Body of pancreas (tissue), 4 donors: Measurements from ENCODE around the gene ADAM10. TPM values are rescaled to one million over a fixed set of nuclear protein-coding genes. Genes with fewer than 3 reads are reported as not detected.

ENCODE experiments used
- ATAC-seq: fragments of 150-250 bp; one replicate; pipeline ENCODE4 v1.9.1; 2016
- DNase-seq, 4 donors: peaks; one replicate each; pipeline ENCODE4 v3.0.0-alpha.2; 2019
- H3K27ac ChIP-seq, 4 donors: fragments of 200-600 bp; sonication (generic); 1 replicate in 3 of 4; 2 replicates in 1 of 4; pipeline versions ENCODE4 v1.5.1 to v1.6.1; 2016 to 2019; ENCODE audit warnings: mild to moderate bottlenecking in 1 of 4, mixed read lengths in 1 of 4, moderate library complexity in 1 of 4
- H3K27me3 ChIP-seq, 2 donors: fragments of 200-600 bp; sonication (generic); one replicate each; pipeline ENCODE4 v1.6.0; 2016; ENCODE audit warnings: mild to moderate bottlenecking in 1 of 2
- H3K36me3 ChIP-seq, 2 donors: fragments of 200-600 bp; sonication (generic); replicated peaks in 1 of 2; 2 replicates each; pipeline ENCODE4 v1.5.1; 2016; ENCODE audit warnings: low read depth in 2 of 2; ENCODE audit not compliant: insufficient read depth in 1 of 2
- H3K4me1 ChIP-seq: fragments of 200-600 bp; sonication (generic); one replicate; pipeline ENCODE4 v1.6.0; 2016
- H3K4me3 ChIP-seq, 2 donors: fragments of 200-600 bp; sonication (generic); 1 replicate in 1 of 2; 2 replicates in 1 of 2; pipeline ENCODE4 v1.5.1; 2016 to 2019
- H3K9me3 ChIP-seq, 3 donors: fragments of 200-600 bp; sonication (generic); 1 replicate in 2 of 3; 2 replicates in 1 of 3; pipeline ENCODE4 v1.5.1; 2016
- POLR2A ChIP-seq, 3 donors: fragments of 450-650 bp; IDR thresholded peaks; one replicate each; pipeline ENCODE4 v1.6.1; 2016; ENCODE audit warnings: antibody characterized with exemption in 3 of 3, mild to moderate bottlenecking in 2 of 3
- WGBS, 2 donors: methylation state at CpG; one replicate each; pipeline ENCODE4 v1.1.5; 2017; 5-methylcytosine and 5-hydroxymethylcytosine counted together
- intact Hi-C: fragments of 100-400 bp; cut with DNase I; formaldehyde crosslinking; loops from one replicate; pipeline ENCODE4 v1.15.1; 2023
- total RNA-seq, 2 donors: library from RNA; depleted of rRNA; stranded (reverse); fragments of >200 nt; gene quantifications; one replicate each; pipeline ENCODE4 v1.1.0, GENCODE V29; 2016
- TF ChIP-seq, protein P1 (sequence below), 7 experiments: fragments of 450-650 bp in 4 of 7; fragments of 200-600 bp in 3 of 7; sonication (generic) in 3 of 7; IDR thresholded peaks; one replicate each; pipeline ENCODE4 v1.5.1; 2016 to 2019; ENCODE audit warnings: antibody characterized with exemption in 7 of 7

Gene ADAM10
- total RNA-seq, 2 donors from 2014 or later: 29.1 to 35.6 TPM

DNA sequence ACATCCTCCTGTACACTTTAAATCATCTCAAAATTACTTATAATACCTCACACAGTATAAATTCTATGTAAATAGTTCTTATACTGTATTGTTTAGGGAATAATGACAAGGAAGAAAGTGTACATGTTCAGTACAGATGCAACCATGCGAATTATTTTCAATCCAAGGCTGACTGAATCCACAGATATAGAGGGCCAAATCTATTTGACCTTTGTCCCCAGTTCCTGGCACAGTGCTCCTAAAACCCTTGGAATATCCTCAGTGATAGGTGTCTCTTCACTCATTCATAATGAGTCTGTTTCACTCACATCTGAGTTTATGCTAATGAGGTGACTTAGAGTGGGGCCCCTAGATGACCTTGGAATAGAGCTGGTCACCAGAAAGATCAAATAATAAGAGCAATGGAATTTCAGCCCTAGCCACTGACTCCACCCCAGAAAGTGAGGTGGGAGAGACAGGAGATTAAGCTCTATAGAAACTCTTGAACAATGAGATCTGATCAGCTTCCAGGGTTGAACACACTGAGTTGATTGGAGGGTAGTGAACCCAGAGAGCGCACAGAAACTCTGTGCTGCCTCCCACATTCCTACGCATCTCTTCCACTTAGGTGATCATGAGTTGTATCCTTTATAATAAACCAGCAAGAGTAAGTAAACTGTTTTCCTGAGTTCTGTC lies 65.3 kb downstream of the ADAM10 start:
- intact Hi-C loops: no loop called here
- Histone ChIP-seq H3K4me1 (peaks cover 10% of the 10 kb centered on the region), H3K36me3 (no peaks in the 10 kb centered on the region), H3K9me3 (no peaks in the 10 kb centered on the region), H3K27me3 (no peaks in the 10 kb centered on the region), H3K27ac (no peak overlapping the region), H3K4me3 (no peak overlapping the region)
- no peak for DNase-seq
- WGBS, 2 donors: 77 to 82% methylated on average over 3 of the region's 3 CpGs
- TF ChIP-seq, protein P1, sequence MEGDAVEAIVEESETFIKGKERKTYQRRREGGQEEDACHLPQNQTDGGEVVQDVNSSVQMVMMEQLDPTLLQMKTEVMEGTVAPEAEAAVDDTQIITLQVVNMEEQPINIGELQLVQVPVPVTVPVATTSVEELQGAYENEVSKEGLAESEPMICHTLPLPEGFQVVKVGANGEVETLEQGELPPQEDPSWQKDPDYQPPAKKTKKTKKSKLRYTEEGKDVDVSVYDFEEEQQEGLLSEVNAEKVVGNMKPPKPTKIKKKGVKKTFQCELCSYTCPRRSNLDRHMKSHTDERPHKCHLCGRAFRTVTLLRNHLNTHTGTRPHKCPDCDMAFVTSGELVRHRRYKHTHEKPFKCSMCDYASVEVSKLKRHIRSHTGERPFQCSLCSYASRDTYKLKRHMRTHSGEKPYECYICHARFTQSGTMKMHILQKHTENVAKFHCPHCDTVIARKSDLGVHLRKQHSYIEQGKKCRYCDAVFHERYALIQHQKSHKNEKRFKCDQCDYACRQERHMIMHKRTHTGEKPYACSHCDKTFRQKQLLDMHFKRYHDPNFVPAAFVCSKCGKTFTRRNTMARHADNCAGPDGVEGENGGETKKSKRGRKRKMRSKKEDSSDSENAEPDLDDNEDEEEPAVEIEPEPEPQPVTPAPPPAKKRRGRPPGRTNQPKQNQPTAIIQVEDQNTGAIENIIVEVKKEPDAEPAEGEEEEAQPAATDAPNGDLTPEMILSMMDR (IDR thresholded peaks at IDR 0.05): no peak
- TF ChIP-seq POLR2A (IDR thresholded peaks at IDR 0.05): no peak
- no peak for ATAC-seq

DNA sequence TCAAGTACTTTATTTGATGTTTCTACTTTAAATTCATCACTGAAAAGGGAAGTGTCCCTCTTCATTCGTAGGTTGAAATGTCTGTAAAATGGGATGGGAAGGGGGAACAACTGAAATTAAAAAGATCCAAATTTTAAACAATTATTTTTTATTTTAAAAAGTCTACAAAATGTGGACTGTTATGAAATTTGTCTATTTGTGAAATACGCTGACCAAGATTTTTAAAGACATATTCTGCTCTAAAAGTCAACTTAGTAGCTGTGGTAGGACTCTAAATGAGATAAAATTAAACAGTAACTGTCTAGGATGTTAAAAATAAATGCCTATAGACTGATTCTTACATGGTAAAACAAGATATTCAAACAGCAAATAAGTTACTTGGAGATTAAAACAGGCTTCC lies 67.3 kb downstream of the ADAM10 start:
- intact Hi-C loops: no loop called here
- TF ChIP-seq, protein P1 (IDR thresholded peaks at IDR 0.05): no peak
- no peak for TF ChIP-seq POLR2A (IDR thresholded peaks at IDR 0.05)
- 93% methylated on average over 2 of the region's 2 CpGs for WGBS, 2 donors
- peaks cover 10% of the 10 kb centered on the region for H3K4me1 ChIP-seq
- no peak overlapping the region for H3K4me3 ChIP-seq
- DNase-seq (no peak), ATAC-seq (no peak)
- H3K36me3 ChIP-seq: no peaks in the 10 kb centered on the region
- H3K27me3 ChIP-seq: no peaks in the 10 kb centered on the region
- no peak overlapping the region for H3K27ac ChIP-seq
- H3K9me3 ChIP-seq: no peaks in the 10 kb centered on the region

DNA sequence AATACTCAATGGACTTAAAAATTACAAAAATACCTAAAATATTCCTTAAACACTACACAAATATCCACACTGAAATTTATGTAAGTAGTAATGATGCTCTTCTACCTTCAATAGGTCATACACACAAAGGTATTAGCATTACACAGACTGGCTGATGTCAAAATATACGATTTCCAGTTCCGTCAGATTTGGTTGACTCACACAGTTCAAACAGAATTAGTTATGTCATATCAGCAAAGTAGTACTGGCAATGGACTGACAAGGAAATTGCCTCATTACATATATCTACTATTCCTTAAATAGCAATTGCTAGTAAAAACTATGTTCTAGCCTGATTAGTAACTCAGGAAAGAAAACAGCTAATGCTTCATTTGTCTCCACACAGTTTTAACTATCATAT lies 70.8 kb downstream of the ADAM10 start:
- no peak for ATAC-seq

DNA sequence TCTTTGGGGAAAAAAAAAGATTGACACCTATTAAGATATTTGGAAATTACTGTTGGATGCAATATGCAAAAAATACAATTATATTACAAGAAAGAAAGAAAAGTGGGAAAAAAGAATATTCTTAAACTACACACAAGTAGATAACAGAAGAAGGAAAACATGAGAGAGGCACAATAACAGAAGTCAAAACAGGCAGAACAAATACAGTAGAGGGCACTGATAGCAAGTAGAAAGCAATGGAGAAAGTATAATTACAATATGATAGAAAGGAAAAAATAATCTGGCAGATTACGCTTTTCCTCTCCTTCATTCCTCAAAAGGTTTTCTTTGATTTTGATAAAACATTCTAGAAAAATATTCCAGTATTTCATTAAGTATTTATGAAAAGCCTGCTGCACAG lies 72.1 kb downstream of the ADAM10 start:
- Histone ChIP-seq H3K9me3 (no peaks in the 10 kb centered on the region), H3K27me3 (no peaks in the 10 kb centered on the region), H3K4me3 (no peak overlapping the region), H3K4me1 (no peaks in the 10 kb centered on the region), H3K36me3 (no peaks in the 10 kb centered on the region), H3K27ac (no peak overlapping the region)
- DNase-seq (no peak), ATAC-seq (no peak)
- WGBS, 2 donors: 78 to 82% methylated on average over 1 of the region's 1 CpG
- intact Hi-C loops: no loop called here
- TF ChIP-seq, protein P1 (IDR thresholded peaks at IDR 0.05): no peak

More for the DNA sequence above, 70.8 kb downstream of the ADAM10 start:
- Histone ChIP-seq H3K4me3 (no peak overlapping the region), H3K4me1 (no peaks in the 10 kb centered on the region), H3K9me3 (no peaks in the 10 kb centered on the region), H3K27me3 (no peaks in the 10 kb centered on the region), H3K36me3 (no peaks in the 10 kb centered on the region), H3K27ac (no peak overlapping the region)
- WGBS, 2 donors: 65 to 67% methylated on average over 2 of the region's 2 CpGs
- intact Hi-C loops: no loop called here
- DNase-seq: no peak
- TF ChIP-seq, protein P1 (IDR thresholded peaks at IDR 0.05): no peak
- no peak for TF ChIP-seq POLR2A (IDR thresholded peaks at IDR 0.05)

DNA sequence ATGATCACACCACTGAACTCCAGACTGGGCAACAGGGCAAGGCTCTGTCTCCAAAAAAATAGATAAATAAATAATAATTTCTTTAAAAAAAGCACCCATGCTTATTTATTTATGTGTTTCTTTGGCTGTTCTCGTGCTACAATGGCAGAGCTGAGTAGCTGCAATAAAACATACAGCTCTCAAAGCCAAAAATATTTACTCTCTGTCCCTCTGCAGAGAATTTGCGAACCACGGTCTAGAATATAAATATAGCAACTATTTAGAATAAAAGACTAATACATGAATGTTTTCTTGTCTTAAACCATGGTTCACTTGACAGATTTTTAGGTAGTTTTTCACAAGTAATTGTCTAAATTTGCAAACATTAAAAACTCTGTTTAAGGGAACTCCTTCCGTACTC lies 72.7 kb downstream of the ADAM10 start:
- Histone ChIP-seq H3K9me3 (no peaks in the 10 kb centered on the region), H3K4me1 (no peaks in the 10 kb centered on the region), H3K27me3 (no peaks in the 10 kb centered on the region), H3K36me3 (no peaks in the 10 kb centered on the region), H3K4me3 (no peak overlapping the region), H3K27ac (no peak overlapping the region)
- DNase-seq (no peak), ATAC-seq (no peak)
- TF ChIP-seq POLR2A (IDR thresholded peaks at IDR 0.05): no peak
- TF ChIP-seq, protein P1 (IDR thresholded peaks at IDR 0.05): no peak
- intact Hi-C loops: no loop called here
- WGBS, 2 donors: 83 to 90% methylated on average over 4 of the region's 4 CpGs
